ENCODE measurements around the gene SLC23A1.

DNA sequence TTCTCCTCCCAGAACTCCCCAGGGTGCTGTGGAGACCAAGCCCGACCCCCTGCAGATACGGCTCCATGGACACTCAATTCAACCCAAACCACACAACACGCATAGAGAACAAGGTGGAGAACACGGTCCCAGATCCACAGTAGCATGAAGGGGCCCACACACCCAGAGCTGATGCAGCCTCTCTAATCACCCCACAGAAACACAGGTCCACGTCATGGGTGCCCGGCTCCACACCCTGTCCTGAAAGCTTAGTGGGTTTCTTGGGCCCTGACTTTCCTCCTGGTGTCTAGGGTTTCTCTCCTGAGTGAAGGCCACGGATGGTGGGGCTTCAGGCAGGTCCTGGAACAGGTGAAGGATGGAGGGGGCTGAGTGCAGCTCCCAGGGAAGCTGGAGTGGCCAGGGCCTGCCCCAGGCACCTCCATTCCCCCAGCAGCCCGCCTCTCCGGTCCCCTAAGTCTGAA lies 1.5 kb upstream of the SLC23A1 start:
- TF ChIP-seq, protein P1, sequence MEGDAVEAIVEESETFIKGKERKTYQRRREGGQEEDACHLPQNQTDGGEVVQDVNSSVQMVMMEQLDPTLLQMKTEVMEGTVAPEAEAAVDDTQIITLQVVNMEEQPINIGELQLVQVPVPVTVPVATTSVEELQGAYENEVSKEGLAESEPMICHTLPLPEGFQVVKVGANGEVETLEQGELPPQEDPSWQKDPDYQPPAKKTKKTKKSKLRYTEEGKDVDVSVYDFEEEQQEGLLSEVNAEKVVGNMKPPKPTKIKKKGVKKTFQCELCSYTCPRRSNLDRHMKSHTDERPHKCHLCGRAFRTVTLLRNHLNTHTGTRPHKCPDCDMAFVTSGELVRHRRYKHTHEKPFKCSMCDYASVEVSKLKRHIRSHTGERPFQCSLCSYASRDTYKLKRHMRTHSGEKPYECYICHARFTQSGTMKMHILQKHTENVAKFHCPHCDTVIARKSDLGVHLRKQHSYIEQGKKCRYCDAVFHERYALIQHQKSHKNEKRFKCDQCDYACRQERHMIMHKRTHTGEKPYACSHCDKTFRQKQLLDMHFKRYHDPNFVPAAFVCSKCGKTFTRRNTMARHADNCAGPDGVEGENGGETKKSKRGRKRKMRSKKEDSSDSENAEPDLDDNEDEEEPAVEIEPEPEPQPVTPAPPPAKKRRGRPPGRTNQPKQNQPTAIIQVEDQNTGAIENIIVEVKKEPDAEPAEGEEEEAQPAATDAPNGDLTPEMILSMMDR (conservative IDR thresholded peaks at IDR 0.05; ENCODE audit: low read depth, low read length), result no peak
- TF ChIP-seq EZH2 (IDR thresholded peaks at IDR 0.05; ENCODE audit: borderline replicate concordance, low read depth, low read length, poor library complexity, severe bottlenecking), result no peak

All from A673 (cell line).